HUES48 (cell line): ENCODE data around the gene PHACTR3.

Source experiments
- H3K27ac ChIP-seq: one replicate; pipeline ENCODE4 v1.7.0; 2013; ENCODE audit warnings: low read depth, low read length, inconsistent platforms
- H3K27me3 ChIP-seq: 2 replicates; pipeline ENCODE4 v1.6.1; 2013; ENCODE audit warnings: mild to moderate bottlenecking, low read length; ENCODE audit not compliant: control insufficient read depth, insufficient read depth
- H3K36me3 ChIP-seq: 2 replicates; pipeline ENCODE4 v1.6.1; 2013; ENCODE audit warnings: low read length; ENCODE audit not compliant: control insufficient read depth, insufficient read depth
- H3K4me1 ChIP-seq: 2 replicates; pipeline ENCODE4 v1.6.1; 2013; ENCODE audit warnings: mild to moderate bottlenecking, low read length; ENCODE audit not compliant: control insufficient read depth, insufficient read depth
- H3K4me3 ChIP-seq: 2 replicates; pipeline ENCODE4 v1.5.1; 2013; ENCODE audit warnings: mild to moderate bottlenecking, low read depth, low read length
- H3K9ac ChIP-seq: 2 replicates; pipeline ENCODE4 v1.6.1; 2013; ENCODE audit warnings: mild to moderate bottlenecking, low read depth, low read length, moderate library complexity
- H3K9me3 ChIP-seq: 2 replicates; pipeline ENCODE4 v1.6.1; 2013; ENCODE audit warnings: low read length; ENCODE audit not compliant: control insufficient read depth, insufficient read depth

Gene PHACTR3

DNA sequence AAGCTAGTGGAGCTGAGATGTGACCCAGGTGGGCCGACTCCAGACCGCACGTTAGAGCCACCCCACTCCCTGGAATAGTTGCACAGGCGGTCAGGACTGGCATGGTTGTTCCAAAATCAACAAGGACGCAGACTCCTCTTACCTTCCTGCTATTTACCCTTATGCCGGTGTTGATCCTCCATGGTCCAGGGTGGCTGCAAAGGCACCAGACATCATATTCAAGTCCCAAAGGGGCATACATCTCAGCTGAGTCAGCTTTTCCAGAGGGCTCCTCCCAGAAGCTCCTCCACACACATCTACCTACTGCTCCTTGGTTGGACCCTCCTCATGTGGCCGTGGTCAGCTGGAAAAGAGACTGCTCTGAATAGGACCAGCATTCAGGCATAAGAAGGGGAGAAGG, 216.9 kb downstream of the PHACTR3 start:
- Histone ChIP-seq H3K4me1 (no peaks in the 10 kb centered on the region), H3K9ac (no peak overlapping the region), H3K9me3 (no peaks in the 10 kb centered on the region), H3K27me3 (no peaks in the 10 kb centered on the region), H3K27ac (no peak overlapping the region), H3K4me3 (no peak overlapping the region), H3K36me3 (no peaks in the 10 kb centered on the region)

DNA sequence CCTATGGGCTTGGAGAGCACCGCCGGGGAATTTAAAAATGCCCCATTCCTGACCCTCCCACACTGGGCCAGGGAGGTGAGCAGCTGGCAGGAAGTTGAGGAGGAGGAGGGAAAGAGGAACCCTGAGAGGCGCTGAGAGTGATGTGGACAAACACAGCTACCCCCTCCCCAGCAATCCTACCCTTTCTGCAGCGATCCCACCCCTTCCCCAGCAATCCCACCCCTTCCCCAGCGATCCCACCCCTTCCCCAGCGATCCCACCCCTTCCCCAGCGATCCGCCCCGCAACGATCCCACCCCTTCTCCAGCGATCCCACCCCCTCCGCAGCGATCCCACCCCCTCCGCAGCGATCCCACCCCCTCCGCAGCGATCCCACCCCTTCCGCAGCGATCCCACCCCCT, 217.4 kb downstream of the PHACTR3 start:
- Histone ChIP-seq H3K4me1 (no peaks in the 10 kb centered on the region), H3K27ac (no peak overlapping the region), H3K9me3 (no peaks in the 10 kb centered on the region), H3K27me3 (no peaks in the 10 kb centered on the region), H3K36me3 (no peaks in the 10 kb centered on the region), H3K9ac (no peak overlapping the region), H3K4me3 (no peak overlapping the region)

DNA sequence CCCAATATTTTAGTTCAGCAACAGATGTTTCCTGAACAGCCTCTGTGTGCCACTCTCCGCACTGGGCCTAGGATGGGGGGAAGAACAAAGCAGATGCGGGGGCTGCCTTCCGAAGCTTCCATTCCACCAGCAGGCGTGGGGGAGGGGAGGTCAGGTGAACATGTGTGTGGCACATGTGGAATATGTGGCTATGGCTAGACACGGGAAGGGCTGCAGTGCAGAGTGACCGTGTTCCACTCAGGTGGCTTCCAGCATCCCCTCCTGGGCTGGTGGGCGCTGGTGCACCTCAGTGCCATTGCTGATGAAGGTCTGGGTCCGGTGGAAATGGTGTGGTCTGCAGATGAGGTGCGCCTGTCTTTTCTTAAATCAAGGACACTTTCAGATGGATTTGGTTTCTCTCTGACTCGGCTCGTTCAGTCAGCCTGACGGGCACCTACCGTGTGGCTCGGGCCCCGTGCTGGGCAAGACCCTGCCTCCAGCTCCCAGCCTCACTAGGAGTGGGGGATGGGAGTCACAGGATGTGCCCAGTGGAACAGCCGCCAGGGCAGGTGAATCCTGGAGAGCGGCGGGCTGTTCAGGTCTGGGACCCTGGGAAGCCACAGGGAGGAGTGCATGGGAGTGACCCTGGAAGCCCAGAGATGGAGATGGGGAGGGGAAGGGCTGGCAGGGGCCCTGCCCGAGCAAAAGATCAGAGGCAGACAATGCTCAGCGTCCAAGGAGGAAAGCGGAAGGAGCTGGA, 218.1 kb downstream of the PHACTR3 start:
- Histone ChIP-seq H3K4me3 (no peak overlapping the region), H3K9me3 (no peaks in the 10 kb centered on the region), H3K27ac (no peak overlapping the region), H3K27me3 (no peaks in the 10 kb centered on the region), H3K36me3 (no peaks in the 10 kb centered on the region), H3K9ac (no peak overlapping the region), H3K4me1 (no peaks in the 10 kb centered on the region)

DNA sequence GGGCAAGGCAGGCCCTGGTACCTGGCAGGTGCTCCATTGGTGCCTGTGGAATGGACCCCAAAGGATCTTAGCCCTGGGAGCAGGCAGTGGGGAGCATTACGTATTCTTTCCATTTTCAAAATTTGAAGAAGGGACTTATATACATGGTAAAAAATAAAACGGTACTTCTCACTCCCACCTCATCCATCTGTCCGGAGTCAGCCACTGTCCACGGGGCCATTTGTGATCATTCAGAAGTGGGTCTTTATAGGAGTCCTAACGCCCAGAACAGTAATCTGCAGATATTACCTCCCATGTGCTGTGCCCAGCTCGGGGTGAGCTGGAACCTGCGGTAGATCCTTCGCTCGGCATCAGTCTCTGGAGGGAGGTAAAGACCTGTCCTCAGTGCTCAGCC, 218.7 kb downstream of the PHACTR3 start:
- Histone ChIP-seq H3K4me1 (no peaks in the 10 kb centered on the region), H3K4me3 (no peak overlapping the region), H3K36me3 (no peaks in the 10 kb centered on the region), H3K27me3 (no peaks in the 10 kb centered on the region), H3K27ac (no peak overlapping the region), H3K9ac (no peak overlapping the region), H3K9me3 (no peaks in the 10 kb centered on the region)

DNA sequence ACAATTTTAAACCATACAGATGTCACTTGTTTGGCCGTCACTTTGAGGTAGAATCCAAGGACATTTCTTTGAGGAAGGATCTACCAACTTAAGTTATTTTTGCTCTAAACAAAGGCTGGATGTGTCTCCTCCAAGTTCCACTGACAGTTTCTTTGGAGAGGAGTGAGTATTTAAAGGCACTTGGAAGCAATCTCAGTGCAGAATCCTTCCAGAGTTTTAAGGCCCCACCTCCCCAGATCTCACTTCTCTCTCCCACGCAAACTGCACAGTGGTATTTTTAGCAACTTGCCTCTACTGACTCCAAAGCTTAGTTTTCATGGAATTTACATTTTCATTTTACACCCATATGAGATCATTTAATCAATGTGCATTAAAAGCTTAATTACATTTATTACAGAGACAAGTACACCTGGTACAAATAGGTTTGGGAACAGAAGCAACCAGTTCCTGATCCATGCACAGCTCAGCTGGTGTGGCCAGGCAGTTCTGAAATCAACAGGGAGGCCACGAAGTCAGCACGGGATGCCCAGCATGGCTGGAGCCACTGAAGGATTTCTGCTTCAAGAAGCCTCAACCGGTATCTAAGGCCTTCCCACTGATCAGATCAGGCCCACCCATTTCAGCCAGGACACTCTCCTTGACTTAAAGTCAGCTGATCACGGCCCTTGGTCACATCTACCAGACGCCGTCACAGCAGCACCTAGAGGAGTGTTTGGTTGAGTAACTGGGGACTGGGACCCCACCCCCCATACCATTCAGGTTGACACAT, 219.3 kb downstream of the PHACTR3 start:
- no peak overlapping the region for H3K4me3 ChIP-seq
- no peaks in the 10 kb centered on the region for H3K36me3 ChIP-seq

DNA sequence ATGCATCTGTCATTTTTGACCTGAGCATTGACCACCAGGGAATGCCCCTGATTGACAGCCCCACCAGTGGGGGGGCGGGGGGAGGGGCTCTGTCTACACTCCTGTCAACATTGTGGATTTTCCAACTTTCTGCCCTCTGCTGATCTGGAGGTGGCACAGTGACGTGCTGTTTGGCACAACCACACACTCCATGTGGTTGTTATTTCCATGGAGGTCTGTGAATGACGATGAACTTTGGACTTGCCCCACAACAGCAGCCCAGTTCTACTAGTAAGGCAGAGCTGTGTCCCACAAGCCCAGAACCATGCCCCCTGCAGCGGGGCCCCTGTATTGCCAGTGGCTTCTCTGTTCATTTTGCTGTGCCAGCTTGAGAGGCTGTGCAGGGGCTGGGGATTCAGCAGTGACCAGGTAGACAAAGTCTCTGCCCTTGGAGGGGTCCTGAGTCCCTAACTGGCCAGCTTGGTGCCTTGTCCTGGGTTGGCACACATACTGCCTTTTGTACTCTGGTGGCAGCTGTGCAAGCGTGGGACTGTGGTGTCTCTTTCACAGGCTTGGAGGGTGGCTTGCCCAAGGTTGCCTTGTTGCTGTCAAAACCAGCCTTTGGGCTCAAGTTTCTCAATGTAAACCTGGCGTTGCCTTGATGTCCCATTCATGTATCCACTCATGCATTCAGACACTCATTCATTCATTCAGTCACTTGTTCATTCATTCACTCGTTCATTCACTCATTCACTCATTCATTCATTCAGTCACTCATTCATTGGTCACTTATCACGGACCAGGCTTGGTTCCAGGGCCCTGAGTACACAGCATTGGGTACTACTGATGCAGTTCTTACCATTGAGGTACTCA, 220.6 kb downstream of the PHACTR3 start:
- Histone ChIP-seq H3K9me3 (no peaks in the 10 kb centered on the region), H3K27ac (no peak overlapping the region)

More for the DNA sequence above, 219.3 kb downstream of the PHACTR3 start:
- no peak overlapping the region for H3K9ac ChIP-seq
- no peaks in the 10 kb centered on the region for H3K27me3 ChIP-seq
- no peaks in the 10 kb centered on the region for H3K4me1 ChIP-seq
- H3K27ac ChIP-seq: no peak overlapping the region
- H3K9me3 ChIP-seq: no peaks in the 10 kb centered on the region

DNA sequence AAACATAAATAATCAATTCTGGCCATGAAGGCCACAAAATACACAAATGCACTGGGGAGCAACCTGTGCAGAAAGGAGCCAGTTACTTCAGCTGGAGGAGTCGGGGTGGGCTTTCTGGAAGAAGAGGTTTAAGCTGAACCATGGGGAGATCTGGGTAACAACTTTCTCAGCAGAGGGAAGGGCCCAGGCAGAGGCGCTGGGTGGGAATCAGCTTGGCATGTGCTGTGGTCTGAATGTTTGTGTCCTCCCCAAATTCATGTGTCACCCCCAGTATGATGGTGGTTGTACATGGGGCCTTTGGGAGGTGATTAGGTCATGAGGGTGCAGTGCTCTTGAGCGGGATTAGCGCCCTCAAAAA, 221.2 kb downstream of the PHACTR3 start:
- Histone ChIP-seq H3K27ac (no peak overlapping the region), H3K4me1 (no peaks in the 10 kb centered on the region), H3K4me3 (no peak overlapping the region), H3K9me3 (no peaks in the 10 kb centered on the region), H3K27me3 (no peaks in the 10 kb centered on the region; the same call in 1 of the 2 replicates), H3K9ac (no peak overlapping the region), H3K36me3 (no peaks in the 10 kb centered on the region)

More for the DNA sequence above, 220.6 kb downstream of the PHACTR3 start:
- Histone ChIP-seq H3K36me3 (no peaks in the 10 kb centered on the region), H3K4me3 (no peak overlapping the region), H3K4me1 (no peaks in the 10 kb centered on the region), H3K27me3 (no peaks in the 10 kb centered on the region; the same call in 1 of the 2 replicates), H3K9ac (no peak overlapping the region)

DNA sequence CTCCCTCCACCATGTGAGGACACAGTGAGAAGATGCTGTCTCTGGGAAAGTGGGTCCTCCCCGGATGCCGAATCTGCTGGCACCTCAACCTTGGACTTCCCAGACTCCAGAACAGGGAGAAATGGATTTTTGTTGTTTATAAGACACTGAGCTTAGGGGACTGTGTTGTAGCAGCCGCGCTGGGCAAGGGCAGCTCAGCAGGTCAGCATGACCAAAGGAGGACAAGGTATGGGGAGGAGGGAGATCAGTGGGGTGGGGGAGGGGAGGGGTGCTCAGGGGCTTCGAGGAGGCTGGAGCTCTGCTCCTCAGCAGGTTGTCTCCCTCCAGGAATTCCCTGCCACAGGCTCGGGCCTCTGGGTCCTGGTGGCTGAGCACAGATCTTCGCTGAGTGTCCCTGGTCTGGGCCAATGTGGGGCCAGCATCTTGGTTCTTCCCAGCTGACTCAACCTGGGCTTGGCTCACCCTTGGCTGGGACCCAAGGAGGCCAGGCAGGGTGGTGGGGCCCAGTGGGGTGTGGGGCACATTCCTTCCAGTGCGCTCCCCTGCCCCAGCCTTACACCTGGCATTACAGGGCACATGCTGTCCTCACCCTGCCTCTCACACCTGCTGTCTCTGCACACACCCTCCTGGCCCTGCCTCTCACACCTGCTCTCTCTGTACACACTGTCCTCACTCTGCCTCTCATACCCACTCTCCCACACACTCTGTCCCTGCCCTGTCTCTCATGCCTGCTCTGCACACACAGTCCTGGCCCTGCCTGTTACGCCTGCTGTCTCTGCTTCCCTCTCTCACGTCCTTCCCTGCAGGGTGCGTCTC, 221.8 kb downstream of the PHACTR3 start:
- no peaks in the 10 kb centered on the region for H3K9me3 ChIP-seq

DNA sequence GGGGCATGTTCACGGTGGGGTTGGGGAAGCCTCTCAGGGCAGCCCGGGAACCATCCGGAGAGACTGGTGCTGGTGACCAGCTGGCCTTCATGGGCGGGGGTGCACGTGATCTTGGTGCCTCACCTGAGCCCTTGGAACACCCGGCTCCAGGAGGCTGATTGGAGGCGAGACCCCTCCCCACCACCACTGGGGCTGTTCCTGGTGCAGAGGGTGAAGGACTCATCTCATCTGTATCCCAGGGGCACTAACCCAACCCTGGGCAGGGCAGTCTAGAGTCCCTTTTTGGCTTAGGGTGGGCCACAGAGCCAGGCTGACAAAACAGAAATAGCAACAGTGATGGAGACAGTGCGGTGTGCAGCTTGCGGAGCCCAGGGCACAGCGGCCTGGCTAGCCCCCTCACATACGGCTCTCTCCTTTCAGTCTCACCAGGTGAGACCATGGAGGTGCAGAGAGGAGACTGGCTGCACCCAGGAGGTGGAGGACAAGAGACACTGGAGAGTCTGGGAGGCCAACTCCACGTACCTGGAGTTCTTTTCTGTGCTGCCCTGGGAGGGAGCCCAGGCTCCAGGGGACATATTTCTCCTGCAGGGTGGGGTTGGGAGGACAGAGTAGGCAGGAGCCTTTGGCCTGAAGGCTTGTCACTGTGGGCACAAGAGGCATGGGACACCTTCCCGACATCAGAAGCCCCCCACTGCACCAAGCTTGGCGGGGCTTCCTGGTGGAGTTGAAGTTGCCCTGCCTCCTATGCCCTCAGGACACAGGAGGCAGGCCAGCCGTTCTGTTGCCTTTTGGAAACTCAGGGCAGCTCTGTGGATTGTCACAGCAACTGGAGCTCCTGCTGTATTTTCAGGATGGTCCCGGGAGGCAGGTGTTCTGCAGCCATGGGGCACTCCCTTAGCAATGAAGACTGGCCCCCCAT, 223.1 kb downstream of the PHACTR3 start:
- H3K27me3 ChIP-seq: no peaks in the 10 kb centered on the region; the same call in 1 of the 2 replicates
- H3K4me3 ChIP-seq: no peak overlapping the region
- no peak overlapping the region for H3K27ac ChIP-seq
- H3K9ac ChIP-seq: no peak overlapping the region
- no peaks in the 10 kb centered on the region for H3K9me3 ChIP-seq
- no peaks in the 10 kb centered on the region for H3K36me3 ChIP-seq
- H3K4me1 ChIP-seq: no peaks in the 10 kb centered on the region

More for the DNA sequence above, 221.8 kb downstream of the PHACTR3 start:
- Histone ChIP-seq H3K36me3 (no peaks in the 10 kb centered on the region), H3K4me1 (no peaks in the 10 kb centered on the region), H3K4me3 (no peak overlapping the region), H3K27me3 (no peaks in the 10 kb centered on the region; the same call in 1 of the 2 replicates), H3K27ac (no peak overlapping the region), H3K9ac (no peak overlapping the region)
